ENCODE data around the gene SLC25A18.
"Not testable (repeated sequence)": the region's sequence is repeated elsewhere in the genome, so short reads cannot be mapped to it uniquely, and the experiment has no call there.

Gene SLC25A18, protein sequence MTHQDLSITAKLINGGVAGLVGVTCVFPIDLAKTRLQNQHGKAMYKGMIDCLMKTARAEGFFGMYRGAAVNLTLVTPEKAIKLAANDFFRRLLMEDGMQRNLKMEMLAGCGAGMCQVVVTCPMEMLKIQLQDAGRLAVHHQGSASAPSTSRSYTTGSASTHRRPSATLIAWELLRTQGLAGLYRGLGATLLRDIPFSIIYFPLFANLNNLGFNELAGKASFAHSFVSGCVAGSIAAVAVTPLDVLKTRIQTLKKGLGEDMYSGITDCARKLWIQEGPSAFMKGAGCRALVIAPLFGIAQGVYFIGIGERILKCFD

DNA sequence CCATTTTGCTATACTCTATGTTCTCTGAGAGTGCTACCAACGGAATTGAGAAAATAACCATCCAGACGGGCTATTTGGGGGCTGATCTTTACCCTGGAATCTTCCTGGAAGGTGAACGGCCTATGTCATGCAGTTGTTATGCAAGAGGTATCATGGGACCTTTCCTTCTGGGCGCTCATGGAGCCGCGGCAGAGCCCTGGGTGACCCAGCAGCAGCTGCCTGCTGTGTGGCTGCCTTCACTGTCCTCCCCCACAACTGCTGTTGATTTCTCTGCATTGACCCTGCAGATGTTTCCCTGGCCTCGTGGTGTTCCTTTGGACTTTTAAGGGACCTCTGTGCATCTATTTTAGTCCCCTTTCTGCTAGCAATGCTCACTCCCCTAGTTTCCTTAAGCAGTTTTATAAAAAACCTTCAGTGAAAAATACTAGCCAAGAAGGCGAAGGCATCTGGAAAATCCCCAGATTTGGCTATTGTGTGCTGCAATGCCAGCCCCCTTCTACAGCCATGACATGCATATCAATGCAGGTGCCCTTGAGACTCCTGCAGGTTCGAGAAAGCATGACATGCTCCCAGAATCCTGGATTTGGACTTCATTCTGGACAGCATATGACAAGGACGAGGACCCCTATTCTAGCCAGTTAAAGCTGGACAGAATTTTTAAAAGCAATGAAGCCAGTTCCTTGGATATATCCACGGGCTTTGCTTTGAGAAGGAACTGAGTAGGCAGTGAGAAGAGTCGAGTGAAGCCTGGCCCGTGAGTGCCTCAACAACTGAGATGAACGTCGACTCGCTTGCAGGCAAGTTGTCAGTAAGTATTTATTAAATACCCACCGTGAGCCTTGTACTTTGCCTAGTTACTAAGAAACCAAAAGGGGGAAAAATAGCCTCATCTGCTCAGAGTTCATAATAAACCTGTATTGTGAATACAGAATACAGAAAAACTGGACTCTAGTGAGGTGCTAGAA lies at the start of gene SLC25A18:
TSS of gene SLC25A18 (plus strand) at position 593 of the 965 bp plus-strand sequence. CDS start 16,447 bp downstream, outside the sequence.
- DNase-seq (ENCODE audit: low read depth), result no peak

DNA sequence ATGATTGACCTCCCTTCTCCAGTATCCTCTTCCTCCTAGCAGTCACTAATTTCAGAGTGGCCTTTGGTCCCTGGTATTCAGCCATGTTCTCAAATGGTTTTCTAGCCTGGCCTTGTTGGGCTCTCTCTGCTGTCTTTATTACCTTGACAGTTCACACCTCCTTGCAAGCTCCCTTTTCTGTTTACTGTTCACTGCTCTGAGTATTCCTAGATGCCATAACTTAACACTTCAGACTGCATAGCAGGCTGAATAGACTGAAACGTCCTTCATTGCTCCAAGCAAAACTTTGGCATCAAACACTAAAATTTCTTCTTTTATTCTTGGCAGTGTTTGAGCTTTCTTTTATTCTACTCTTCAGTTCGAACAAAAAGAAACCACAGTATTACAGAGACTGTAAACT lies 49.7 kb upstream of the SLC25A18 start:
- no peak for DNase-seq (ENCODE audit: low read depth)

DNA sequence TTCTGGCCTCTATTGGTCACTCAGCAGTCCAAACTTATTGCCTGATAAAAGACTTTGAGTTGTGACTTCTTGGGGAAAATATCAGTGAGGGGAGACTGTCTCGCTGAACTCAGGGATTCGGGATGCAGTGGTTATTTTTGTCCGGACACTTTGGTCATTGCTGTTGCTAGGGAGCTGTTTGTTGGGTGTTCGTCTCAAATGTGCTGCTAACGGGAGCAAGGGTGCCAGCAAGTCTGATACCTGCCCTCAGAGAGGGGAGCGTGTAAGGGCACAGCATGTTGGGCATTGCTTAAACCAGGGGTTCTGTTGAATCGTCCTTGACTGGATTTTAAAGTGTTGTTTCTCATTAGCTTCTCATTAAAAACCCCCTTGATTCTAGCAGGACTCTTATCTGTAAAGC lies 49.2 kb upstream of the SLC25A18 start:
- no peak for DNase-seq (ENCODE audit: low read depth)

DNA sequence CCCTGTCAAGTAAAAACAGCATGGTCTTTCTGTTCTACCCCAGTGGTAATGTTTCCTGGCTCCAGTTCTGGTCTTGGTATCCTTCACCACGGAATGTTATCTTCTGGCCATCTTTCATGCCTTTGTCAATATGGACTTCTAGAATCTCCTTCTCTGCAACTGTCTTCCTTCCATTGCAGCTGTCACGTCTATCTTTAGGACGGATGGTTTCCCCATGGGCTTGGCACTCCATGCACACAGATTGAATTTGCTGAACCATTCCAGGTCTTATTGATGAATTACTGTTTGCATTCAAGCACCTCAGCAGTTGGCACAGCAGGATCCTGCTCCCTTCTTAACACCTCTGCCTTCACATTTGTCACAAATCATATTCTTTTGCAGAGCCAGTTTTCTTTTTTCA lies 44.9 kb upstream of the SLC25A18 start:
- DNase-seq (ENCODE audit: low read depth), result no peak

DNA sequence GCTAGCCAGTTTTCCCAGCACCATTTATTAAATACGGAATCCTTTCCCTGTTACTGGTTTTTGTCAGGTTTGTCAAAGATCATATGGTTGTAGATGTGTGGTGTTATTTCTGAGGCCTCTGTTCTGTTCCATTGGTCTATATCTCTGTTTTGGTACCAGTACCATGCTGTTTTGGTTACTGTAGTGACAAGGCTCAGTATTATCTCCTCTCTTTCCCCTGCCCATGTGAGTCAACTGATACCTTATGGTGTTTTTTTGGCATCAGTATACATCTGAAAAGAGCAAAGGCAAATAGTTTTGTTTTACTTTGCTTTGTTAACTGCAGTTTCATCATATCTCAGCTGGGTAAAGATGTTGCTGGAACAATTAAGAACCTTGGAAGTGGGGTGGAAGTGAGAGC lies 41.3 kb upstream of the SLC25A18 start:
- DNase-seq (ENCODE audit: low read depth), result not testable (repeated sequence)

DNA sequence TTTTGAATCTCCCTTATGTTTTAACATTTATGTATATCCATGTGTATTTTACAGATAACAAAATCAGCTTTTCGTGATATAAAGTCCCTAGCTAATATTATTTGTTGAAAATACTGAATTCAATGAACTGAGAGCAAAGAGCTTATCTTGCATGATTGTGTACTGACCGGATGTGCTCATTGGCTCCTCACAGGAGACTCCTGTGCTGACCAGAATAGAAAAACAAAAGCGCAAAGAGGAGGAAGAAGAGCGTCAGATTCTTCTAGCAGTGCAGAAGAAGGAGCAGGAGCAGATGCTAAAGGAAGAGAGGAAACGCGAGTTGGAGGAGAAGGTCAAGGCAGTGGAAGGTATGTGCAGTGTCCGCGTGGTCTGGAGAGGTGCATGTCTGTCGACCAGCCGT lies 39.4 kb upstream of the SLC25A18 start:
- DNase-seq (ENCODE audit: low read depth), result no peak

DNA sequence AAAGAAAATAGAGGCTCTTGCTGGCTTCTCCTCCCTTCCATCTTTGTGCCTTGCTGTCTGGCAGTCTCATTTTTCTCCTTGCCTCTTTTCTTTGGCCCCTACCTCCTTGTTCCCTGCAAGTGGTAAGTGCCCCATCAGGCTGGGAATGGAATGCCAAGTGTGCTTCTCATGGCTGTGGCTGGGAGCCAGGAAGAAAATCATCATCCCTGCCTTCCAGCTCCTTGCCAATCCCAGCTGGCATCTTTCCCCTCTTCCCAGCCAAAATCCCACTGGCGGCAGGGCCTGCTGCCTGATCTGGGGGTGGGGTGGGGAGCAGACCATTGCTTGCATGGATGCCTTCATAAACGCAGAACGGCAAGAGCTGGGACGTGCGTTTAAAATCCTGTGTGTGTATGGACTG lies 27.0 kb upstream of the SLC25A18 start:
- no peak for DNase-seq (ENCODE audit: low read depth)

DNA sequence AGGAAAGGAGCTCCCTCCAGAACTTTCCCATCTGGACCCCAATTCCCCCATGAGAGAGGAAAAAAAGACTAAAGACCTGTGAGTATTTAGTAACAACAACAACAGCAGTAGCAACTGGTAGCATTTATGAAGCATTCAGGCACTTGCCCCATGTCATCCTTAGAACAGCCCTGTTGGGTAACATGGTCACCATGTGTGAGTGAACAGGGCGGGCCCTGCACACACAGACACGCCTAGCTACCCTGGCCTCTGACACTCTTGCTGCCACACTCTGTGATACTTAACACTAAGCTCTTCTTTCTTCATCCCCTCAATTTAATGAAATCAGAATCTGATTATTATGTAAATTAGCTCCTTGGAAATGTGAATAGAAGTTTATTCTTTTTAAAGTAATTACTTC lies 26.1 kb upstream of the SLC25A18 start:
- no peak for DNase-seq (ENCODE audit: low read depth)

DNA sequence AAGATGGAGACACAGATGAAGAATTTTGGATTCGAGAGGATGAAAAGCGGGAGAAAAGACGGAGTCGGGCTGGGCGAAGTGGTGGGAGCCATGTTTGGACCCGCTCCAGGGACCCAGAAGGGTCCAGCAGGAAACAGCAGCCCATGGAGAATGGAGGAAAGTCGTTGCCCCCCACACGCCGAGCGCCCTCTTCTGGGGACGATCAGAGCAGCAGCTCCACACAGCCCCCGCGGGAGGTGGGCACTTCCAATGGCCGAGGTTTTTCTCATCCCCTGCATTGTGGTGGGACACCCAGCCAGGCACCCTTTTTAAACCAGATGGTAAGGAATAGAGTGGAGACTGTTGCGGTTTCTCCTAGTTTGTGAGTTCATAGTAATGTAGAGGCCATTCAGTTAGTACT lies 22.8 kb upstream of the SLC25A18 start:
- no peak for DNase-seq (ENCODE audit: low read depth)

DNA sequence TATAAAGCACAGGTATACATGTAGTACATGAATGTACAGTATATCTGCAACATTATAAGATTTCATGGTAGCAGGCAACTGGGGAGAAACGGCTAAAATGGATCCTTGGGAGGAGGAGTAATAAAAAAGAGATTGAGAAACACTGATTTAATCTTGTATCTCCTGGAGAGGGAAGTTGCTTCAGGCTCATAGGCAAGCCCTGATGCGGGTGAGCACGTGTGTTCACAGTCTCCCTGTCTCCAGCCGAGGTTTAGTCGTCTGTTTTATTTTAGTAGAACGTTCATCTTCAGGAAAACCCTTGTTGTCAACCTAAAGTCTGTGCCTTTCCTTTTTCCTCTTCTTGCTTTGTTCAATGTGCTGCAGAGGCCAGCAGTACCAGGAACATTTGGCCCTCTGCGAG lies 21.8 kb upstream of the SLC25A18 start:
- DNase-seq (ENCODE audit: low read depth), result no peak

DNA sequence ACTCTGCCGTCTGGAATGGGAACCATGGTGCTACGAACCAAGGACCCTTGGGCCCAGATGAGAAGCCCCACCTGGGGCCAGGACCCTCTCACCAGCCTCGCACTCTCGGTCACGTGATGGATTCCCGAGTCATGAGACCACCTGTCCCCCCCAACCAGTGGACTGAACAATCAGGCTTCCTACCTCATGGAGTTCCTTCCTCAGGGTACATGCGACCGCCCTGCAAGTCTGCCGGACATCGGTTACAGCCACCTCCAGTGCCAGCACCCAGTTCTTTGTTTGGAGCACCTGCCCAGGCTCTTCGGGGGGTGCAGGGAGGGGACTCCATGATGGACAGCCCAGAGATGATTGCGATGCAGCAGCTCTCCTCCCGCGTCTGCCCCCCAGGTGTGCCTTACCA lies 20.8 kb upstream of the SLC25A18 start:
- DNase-seq (ENCODE audit: low read depth), result no peak

DNA sequence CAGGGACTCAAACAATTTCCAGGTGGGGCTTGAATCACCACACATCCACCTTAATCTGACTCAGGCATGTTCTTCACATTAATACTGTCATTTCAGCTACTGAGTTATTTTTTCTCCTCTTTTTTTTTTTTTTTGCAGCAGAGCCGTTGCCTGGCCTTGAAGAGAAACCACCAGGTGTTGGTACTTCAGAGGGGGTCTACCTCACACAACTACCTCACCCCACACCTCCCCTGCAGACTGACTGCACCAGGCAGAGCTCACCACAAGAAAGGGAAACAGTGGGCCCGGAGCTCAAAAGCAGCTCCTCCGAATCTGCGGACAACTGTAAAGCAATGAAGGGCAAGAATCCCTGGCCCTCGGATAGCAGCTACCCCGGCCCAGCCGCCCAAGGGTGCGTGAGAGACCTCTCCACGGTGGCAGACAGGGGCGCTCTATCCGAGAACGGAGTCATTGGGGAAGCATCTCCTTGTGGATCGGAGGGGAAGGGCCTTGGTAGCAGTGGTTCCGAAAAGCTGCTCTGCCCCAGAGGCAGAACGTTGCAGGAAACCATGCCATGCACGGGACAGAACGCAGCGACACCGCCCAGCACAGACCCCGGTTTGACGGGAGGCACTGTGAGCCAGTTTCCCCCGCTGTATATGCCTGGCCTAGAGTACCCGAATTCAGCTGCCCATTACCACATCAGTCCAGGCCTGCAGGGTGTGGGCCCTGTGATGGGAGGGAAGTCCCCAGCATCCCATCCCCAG lies 15.1 kb upstream of the SLC25A18 start:
- DNase-seq (ENCODE audit: low read depth), result no peak

DNA sequence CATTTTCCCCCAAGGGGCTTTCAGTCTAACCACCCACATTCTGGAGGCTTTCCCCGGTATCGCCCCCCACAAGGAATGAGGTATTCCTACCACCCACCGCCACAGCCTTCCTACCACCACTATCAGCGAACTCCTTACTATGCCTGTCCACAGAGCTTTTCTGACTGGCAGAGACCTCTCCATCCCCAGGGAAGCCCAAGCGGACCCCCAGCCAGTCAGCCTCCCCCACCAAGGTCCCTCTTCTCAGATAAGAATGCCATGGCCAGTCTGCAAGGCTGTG lies 14.6 kb upstream of the SLC25A18 start:
- DNase-seq (ENCODE audit: low read depth), result no peak

DNA sequence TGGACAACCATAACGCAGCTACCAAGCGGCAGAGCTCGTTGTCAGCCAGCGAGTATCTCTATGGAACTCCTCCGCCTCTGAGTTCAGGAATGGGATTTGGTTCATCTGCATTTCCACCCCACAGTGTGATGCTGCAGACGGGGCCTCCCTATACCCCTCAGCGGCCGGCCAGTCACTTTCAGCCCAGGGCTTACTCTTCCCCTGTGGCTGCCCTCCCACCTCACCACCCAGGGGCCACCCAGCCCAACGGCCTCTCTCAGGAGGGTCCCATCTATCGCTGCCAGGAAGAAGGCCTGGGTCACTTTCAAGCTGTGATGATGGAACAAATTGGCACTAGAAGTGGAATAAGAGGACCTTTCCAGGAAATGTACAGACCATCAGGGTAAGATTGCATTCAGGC lies 14.1 kb upstream of the SLC25A18 start:
- DNase-seq (ENCODE audit: low read depth), result no peak

DNA sequence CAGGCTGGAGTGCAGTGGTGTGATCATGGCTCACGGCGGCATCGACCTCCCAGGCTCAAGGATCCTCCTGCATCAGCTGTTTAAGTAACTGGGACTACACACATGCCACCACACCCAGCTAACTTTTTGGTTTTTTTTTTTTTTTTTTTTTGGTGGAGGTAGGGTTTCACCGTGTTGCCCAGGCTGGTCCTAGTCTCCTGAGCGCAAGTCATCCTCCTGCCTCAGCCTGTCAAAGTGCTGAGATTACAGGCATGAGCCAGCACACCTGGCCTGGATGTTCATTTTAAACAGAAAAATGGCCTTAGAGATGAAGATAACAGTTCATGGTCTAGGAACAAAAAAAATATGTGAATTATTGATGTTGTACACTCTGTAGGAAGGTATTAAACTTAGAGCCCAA lies 13.6 kb upstream of the SLC25A18 start:
- DNase-seq (ENCODE audit: low read depth), result no peak

DNA sequence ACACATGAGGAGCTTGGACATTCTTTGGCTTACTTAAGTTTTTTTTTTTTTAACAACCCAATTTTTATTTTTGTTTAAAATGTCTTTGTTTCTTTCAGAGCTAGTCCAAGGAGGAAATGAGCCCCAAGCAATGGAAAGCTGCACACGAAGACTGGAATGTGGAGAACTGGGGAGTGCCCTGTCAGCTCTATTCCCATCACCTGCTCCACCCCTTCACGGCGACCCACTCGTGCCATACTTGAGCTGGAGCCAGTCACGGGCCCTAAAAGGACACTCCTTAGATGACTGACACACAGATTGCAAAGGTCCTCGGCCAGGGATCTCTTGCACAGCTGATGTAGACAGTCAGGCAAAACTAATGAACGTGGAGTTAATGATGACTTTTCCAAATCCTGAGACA lies 10.6 kb upstream of the SLC25A18 start:
- no peak for DNase-seq (ENCODE audit: low read depth)

DNA sequence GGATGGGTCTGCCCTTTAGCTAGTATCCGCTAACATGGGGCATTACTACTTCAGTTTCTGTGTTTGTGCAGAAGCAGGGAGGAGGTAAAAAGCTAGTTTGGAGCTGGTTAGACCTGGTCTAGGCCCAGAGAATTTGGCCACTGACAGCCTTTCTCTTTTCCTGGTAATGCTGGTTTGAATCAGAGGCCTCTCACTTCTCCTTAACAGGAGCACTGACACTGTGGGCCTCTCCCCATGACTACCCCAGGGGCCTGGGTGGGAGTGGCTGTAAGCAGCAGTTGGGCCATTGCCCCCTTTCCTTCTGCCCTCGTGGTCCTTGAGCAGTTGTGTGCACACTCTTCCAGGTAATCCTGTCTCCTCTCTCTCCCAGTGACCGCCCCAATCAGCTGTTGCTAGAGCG lies 8.5 kb upstream of the SLC25A18 start:
- no peak for DNase-seq (ENCODE audit: low read depth)

DNA sequence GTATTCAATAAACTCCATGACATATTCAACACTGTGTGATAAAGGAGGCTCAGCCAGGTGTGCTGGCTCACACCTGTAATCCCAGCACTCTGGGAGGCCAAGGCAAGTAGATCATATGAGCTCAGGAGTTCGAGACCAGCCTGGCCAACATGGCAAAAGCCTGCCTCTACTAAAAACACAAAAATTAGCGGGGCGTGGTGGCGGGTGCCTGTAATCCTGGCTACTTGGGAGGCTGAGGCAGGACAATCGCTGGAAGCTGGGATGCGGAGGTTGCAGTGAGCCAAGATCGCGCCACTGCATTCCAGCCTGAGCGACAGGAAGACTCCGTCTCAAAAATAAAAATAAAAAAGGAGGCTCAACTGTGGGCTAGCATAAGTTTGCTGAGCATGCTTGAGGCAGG lies 4.1 kb upstream of the SLC25A18 start:
- DNase-seq (ENCODE audit: low read depth), result no peak

DNA sequence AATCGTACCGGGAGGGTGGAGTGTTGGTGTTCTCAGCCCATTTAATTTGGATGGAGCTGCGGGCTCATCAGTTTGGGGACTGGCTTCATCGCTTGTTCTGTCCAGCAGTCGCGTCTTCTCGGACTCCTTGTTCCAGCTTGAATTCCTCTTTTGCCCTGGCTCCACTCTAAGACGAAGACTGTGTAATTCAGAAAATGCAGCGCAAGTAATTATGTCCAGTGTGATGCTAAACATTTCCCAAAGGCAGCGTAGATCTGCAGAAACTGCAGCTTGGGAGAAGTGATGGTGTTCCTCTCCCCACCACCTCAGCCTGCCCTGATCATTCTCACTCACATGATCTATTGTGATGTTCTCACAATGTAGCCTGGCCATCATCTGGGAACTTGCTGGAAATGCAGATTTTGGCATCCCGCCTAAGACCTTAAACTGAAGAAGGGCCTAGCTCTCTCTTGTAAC lies 666 bp downstream of the SLC25A18 start:
- DNase-seq (ENCODE audit: low read depth), result no peak

DNA sequence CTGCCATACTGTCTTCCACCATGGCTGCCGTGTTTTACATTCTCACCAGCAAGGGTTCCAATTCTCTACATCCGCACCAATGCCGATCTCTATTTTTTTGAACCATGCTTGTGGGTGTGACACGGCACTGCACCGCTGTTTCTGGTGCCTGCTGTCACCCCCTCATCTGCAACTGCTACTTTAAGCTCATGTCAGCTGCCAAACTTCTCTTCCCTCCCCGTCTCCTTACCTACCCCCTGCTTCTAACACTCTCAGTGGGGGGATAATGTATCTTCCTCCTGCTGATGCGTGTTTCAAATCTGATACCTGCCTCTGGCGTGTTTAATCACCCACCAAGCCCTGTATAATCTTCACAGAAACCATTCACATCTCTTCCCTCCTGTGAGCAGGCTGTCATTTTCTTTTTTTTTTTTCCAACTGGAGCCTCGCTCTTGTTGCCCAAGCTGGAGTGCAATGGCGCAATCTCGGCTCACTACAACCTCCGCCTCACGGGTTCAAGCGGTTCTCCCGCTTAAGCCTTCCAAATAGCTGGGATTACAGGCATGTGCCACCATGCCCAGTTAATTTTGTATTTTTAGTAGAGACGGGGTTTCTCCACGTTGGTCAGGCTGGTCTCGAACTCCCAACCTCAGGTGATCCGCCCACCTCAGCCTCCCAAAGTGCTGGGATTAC lies 2.9 kb downstream of the SLC25A18 start:
- DNase-seq (ENCODE audit: low read depth), result not testable (repeated sequence)

DNA sequence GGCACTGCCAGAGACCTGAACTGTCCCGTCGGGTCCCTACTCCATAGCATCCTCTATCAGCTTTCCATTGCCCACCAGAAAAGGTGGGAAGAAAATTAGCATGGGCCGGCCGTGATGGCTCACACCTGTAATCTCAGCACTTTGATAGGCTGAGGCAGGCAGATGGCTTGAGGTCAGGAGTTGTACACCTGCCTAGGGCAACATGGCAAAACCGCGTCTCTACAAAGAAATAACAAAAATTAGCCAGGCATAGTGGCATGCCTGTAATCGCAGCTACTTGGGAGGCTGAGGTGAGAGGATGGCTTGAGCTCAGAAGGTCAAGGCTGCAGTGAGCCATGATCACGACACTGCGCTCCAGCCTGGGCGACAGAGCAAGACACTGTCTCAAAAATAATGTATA lies 3.5 kb downstream of the SLC25A18 start:
- no peak for DNase-seq (ENCODE audit: low read depth)

DNA sequence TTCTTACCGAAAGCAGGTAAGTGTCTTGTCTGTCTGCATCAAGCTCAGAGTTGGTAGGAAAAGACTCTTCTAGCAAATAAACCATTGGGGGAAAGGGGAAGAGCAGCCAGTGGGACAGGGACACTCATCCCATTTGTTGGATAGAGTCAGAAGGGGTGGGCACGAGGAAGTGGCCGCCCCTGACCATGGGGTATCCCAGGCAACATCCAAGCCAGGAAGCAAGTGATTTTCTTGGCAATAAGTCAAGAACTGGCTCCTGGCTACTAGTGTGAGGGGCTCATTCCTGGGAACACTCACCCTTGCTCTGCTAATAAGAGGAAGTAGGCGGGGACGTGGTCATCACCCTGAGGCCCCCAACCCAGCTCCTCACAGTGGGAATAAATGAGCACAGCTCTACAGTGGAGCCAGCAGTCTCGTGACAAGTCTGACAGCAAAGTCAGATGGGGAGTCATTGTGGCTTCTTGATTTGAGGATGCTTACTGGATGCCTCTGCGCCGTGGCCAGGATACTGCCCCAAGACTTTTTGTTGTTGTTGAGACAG lies 6.7 kb downstream of the SLC25A18 start:
- no peak for DNase-seq (ENCODE audit: low read depth)
